SKM-1 treated with dmso at 0.1 percent for 144 hours (cell line): ENCODE measurements around the gene ARID5A.
"Not testable (repeated sequence)": the region's sequence is repeated elsewhere in the genome, so short reads cannot be mapped to it uniquely, and the experiment has no call there.

Experiments
- DNase-seq: peaks from one replicate; lab custom pipeline; 2025; ENCODE audit not compliant: unreplicated experiment; lab: John Stamatoyannopoulos, UW

Gene ARID5A

GRCh38 chr2:96554293-96555145 lies 18.0 kb downstream of the ARID5A start:
- DNase-seq = peak; percentile 17

- no peak for DNase-seq
These were observed 18.6 kb downstream of the ARID5A start for GRCh38 chr2:96555146-96555610.

DNA sequence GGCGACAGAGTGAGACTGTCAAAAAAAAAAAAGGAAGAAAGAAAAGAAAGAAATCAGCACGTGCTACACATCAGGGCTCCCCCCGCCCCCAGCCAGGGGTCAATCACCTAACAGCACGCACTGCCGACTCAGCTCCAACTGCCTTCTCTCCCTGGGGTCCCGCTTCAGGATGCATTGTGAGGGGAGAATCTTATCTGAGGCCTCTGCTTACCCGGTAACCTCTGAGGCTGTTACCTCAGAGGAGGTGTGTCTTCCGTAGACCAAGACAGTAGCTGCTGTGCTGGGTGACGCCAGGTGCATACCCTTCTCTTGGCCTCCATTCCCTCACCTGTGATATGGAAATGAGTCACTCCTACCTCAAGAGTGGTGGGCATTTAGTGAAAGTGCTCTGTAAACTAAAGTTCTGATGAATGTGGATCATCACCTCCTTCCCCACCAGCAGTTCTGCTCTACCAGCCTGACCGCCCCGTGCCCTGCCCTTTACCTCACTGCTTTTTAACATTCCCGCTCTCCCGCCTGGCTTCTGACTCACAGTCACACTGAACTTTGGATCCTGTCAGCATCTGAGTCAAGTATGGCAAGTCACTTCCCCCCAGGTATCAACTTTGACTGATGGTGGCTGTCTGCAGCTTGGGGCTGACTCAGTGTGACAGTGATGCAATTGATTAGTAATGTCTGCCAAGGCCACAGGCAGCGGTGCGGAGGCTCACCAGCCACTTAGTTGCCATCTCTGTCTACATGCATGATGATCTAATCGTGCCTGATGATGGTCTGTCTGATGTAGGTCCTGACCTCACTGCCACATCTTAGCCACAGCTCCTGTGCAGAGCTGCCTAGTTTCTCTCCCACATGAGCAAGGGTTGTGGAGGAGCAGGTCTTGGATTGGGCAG lies 20.1 kb downstream of the ARID5A start:
- no peak for DNase-seq

DNA sequence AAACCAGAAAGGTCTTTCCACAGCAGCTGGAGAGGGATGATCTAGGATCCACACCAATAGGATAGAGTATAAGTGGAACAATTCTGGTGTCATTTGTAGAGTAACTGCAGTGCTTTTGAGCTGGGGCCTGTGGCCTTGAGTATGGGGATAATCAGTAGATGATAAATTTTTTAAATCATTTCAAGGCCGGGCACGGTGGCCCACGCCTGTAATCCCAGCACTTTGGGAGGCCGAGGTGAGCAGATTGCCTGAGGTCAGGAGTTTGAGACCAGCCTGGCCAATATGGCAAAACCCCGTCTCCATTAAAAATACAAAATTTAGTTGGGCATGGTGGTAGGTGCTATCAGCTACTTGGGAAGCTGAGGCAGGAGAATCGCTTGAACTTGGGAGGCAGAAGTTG lies 20.9 kb downstream of the ARID5A start:
- not testable (repeated sequence) for DNase-seq

DNA sequence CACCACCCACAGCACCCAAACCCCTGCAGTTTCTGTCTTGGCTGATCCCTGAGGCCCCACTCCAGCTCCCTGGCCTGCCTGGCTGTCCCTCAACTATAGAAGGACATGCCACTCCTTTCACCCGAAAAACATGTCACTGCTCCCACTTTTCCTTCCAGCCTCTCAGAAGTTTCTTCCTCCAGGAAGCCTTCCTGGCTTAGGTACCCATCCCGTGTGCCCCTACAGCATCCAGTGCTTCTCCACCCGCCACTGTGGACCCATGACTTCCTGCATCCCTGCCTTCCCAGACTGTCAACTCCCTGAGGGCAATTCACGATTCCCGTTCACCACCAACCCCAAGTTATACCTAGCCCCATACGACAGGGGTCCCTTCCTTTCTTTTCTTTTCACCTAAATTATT lies 21.5 kb downstream of the ARID5A start:
- DNase-seq = no peak

DNA sequence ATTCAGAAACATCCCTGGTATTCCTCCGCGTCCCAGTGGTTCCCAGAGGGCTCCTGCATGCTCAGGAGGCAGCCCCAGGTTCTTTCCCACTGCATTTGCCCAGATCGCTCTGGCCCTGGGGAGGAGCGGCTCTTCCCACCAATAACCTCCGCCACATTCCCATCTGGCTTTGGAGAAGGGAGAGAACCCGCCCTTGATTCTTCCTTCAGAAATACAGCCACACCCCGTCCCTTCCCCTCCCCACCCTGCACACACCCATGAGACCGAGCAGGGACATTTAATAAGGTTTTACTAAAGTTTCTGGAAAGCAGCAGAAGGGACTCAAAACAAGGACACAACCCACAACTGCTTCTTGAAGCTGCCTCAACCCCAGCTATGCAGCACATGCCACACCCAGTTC lies 21.9 kb downstream of the ARID5A start:
- DNase-seq = no peak

DNA sequence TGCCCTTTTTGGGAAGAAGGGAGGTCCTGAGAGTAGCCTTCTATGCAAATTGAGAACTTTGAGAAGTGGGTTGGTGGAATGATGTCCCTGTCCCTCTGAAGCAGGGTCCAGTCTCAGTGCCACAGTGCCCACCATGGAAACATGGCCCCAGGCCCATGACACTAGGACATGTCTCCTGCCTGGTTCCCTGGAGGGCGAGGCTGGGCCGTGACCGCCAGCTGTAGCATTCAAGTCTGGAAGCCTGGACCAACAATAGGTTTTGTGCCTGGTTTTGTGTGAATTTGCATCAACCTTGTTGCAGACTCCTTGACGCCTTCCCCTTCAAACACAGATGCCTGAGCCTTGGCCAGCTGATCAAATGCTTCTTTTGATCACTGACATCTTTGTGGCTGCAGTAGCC lies 27.5 kb downstream of the ARID5A start:
- no peak for DNase-seq

DNA sequence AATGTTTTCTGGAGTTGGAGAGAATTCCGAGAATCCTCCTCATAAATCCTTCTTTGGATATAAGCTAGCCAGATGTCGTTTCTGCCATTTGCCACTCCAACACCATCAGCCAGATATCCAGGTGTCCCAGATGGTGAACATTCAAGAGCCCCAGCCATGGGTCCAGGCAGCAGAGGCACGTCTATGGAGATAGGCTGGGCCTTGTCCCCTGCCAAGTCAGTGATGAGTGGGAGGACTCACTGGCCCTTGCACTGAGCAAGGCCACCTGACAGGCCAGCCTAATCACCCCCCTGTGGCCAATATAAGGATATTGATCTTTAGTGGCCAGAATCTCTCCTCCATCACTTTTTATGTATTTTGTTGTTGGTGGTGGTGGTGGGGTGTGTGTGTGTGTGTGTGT lies 28.0 kb downstream of the ARID5A start:
- DNase-seq = no peak

GRCh38 chr2:96565111-96565510 lies 28.6 kb downstream of the ARID5A start:
- DNase-seq = no peak

- DNase-seq = no peak
These were observed 31.5 kb downstream of the ARID5A start for GRCh38 chr2:96568094-96568493.

DNA sequence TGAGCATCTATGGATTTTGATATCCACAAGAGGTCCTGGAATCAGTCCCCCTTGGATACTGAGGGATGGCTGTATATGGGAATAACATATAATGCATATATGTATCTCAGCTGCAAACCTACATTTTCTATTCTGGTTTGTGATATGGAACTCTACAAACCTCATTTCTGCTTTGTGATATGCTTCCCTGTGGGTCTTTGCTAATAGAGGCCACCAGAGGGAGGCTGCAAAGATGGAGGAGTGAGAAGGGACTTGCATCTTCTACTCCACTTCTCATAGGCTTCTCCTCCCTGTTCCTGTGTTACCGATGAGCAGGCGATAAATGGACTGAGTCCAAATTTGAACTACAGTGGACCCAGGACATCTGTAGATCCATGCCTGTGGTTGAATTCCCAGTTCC lies 37.8 kb downstream of the ARID5A start:
- DNase-seq = no peak

DNA sequence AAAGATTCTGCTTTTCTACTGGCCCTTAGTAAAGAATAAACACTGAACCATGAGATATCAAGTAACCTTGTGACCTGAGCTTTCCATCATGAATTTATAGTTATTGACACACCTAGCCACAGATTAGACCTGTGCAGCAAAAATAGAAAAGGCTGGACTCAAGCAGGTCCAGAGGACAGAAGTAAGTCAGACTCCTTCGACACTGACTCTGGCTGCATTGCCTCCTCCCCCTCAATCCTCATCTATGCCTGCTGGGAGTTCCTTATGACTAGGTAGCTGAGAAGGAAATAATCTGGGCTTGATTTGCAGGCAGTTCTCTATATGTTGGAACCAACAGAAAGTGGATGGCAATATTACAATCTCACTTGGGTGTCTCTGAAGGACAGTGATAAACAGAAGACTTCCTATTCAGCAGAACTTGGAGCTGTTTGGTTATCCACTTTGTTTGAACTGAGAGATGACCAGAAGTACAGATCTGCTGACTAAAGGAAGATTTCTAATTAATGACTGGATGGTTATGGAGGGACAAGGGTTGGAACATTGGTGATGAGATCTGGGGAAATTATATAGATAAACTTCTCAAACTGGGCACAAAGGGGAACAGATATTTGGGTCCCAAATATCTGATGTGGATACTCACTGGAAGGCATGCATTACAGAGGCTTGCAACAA lies 39.4 kb downstream of the ARID5A start:
- no peak for DNase-seq

DNA sequence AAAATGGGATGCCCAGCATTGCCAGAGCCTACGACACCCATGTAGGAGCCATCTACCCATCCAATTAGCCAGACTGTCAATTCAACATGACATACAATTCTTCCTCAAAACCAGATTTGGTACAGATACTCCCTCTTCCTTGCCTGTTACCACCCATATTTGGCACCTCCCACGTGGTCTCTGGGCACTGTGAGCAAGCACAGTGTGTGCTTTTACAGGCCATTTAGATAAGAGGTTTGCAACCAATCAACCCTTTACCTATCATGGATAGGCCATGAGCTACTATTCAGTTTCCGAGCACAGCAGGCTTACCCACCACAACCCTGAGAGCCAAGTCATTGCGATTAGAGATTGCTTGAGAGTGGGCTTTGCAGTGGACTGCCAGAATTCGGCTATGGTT lies 40.9 kb downstream of the ARID5A start:
- DNase-seq = no peak

GRCh38 chr2:96578731-96579130 lies 42.2 kb downstream of the ARID5A start:
- no peak for DNase-seq

GRCh38 chr2:96579422-96579821 lies 42.9 kb downstream of the ARID5A start:
- no peak for DNase-seq

- no peak for DNase-seq
These were observed 44.2 kb downstream of the ARID5A start for GRCh38 chr2:96580771-96581170.

- DNase-seq = no peak
These were observed 47.5 kb downstream of the ARID5A start for GRCh38 chr2:96584017-96584416.

DNA sequence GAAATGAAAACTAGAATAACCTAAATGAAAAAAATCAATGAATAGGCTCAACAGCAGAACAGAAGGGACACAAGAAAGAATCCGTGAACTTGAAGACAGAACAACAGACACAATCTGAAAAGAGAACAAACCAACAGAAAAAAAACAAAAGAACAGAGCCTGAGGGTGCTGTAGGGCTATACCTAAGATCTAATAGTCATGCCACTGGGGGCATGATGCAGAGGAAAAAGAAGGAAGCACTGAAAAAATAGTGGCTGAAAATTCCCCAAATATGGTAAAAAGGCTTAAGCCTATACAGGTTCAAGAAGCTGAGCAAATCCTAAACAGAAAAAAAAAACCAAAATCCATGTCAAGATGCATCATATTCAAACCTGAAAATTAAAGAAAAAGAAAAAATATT lies 51.3 kb downstream of the ARID5A start:
- no peak for DNase-seq

- no peak for DNase-seq
These were observed 54.5 kb downstream of the ARID5A start for GRCh38 chr2:96591054-96591453.

- no peak for DNase-seq
These were observed 54.9 kb downstream of the ARID5A start for GRCh38 chr2:96591494-96591893.

DNA sequence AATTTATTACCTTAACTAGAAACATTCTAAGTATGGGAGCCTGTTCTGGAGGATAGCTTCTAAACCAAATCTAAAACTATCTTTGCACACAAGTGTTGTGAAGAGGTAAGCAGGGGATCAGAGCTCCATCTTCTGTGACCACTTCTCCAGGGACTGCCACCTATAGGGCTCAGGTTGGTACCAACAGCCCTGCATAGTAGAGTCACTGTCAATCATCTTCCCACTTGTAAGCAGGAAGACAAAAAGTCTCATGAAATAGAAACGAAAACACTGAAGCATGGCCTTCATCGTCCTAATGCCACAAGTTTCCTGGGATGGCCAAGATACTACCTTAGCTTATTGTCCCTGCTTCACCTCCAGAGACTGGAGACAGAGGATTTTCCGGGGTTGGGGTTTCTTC lies 57.7 kb downstream of the ARID5A start:
- DNase-seq = no peak
